Tibial nerve (tissue), 4 donors: ENCODE results near the gene OPN1SW.

Experiments
- EP300 ChIP-seq, 2 donors: sonication (generic); formaldehyde crosslinking; IDR thresholded peaks; one replicate each; pipeline ENCODE4 v1.6.1; 2017; ENCODE audit warnings: antibody characterized with exemption in 2 of 2, mild to moderate bottlenecking in 1 of 2
- TF ChIP-seq, protein P1 (sequence below), 5 experiments: fragments of 200-600 bp in 3 of 5; fragments of 450-650 bp in 2 of 5; sonication (generic) in 3 of 5; IDR thresholded peaks; one replicate each; pipeline ENCODE4 v1.5.1; 2016 to 2019; ENCODE audit warnings: antibody characterized with exemption in 5 of 5, mild to moderate bottlenecking in 3 of 5, moderate library complexity in 2 of 5

- TF ChIP-seq, protein P1, sequence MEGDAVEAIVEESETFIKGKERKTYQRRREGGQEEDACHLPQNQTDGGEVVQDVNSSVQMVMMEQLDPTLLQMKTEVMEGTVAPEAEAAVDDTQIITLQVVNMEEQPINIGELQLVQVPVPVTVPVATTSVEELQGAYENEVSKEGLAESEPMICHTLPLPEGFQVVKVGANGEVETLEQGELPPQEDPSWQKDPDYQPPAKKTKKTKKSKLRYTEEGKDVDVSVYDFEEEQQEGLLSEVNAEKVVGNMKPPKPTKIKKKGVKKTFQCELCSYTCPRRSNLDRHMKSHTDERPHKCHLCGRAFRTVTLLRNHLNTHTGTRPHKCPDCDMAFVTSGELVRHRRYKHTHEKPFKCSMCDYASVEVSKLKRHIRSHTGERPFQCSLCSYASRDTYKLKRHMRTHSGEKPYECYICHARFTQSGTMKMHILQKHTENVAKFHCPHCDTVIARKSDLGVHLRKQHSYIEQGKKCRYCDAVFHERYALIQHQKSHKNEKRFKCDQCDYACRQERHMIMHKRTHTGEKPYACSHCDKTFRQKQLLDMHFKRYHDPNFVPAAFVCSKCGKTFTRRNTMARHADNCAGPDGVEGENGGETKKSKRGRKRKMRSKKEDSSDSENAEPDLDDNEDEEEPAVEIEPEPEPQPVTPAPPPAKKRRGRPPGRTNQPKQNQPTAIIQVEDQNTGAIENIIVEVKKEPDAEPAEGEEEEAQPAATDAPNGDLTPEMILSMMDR (IDR thresholded peaks at IDR 0.05): no peak
- no peak for TF ChIP-seq EP300 (IDR thresholded peaks at IDR 0.05)
Measured at GRCh38 chr7:128737441-128737840, 38.2 kb downstream of the OPN1SW start.
